CD14-positive monocyte (primary cell): Measurements from ENCODE around the gene WEE2. TPM values are rescaled to one million over a fixed set of nuclear protein-coding genes. Genes with fewer than 3 reads are reported as not detected.

Experiments
- DNase-seq, 3 donors: peaks; one replicate each; pipeline ENCODE4 v3.0.0-alpha.2; 2011 to 2022
- H2AFZ ChIP-seq: 2 replicates; pipeline ENCODE4 v1.6.0; 2012; ENCODE audit warnings: mild to moderate bottlenecking, low read depth, low read length, inconsistent platforms; ENCODE audit not compliant: insufficient read depth, poor library complexity, severe bottlenecking
- H3K27ac ChIP-seq, 2 donors: 1 replicate in 1 of 2; 2 replicates in 1 of 2; pipeline ENCODE4 v1.5.1; 2012 to 2013; ENCODE audit warnings: low read length in 2 of 2, control low read depth in 1 of 2, inconsistent platforms in 1 of 2, low read depth in 1 of 2, mild to moderate bottlenecking in 1 of 2
- H3K27me3 ChIP-seq, 2 donors: one replicate each; pipeline versions ENCODE4 v1.6.0 to v1.6.1; 2011 to 2013; ENCODE audit warnings: low read length in 2 of 2; ENCODE audit not compliant: control insufficient read depth in 2 of 2, insufficient read depth in 2 of 2
- H3K36me3 ChIP-seq, 2 donors: replicated peaks in 1 of 2; 1 replicate in 1 of 2; 2 replicates in 1 of 2; pipeline versions ENCODE4 v1.5.1 to v1.6.1; 2012 to 2013; ENCODE audit warnings: low read length in 2 of 2, control low read depth in 1 of 2, inconsistent platforms in 1 of 2, mild to moderate bottlenecking in 1 of 2; ENCODE audit not compliant: insufficient read depth in 2 of 2, control insufficient read depth in 1 of 2
- H3K4me1 ChIP-seq, 2 donors: 1 replicate in 1 of 2; 2 replicates in 1 of 2; pipeline versions ENCODE4 v1.5.1 to v1.6.1; 2012 to 2013; ENCODE audit warnings: low read length in 2 of 2, control low read depth in 1 of 2, inconsistent platforms in 1 of 2, mild to moderate bottlenecking in 1 of 2, moderate library complexity in 1 of 2; ENCODE audit not compliant: insufficient read depth in 2 of 2, control insufficient read depth in 1 of 2
- H3K4me2 ChIP-seq: replicated peaks from 2 replicates; pipeline ENCODE3; 2012; ENCODE audit warnings: low read length, moderate library complexity, mild to moderate bottlenecking; ENCODE audit not compliant: poor library complexity, severe bottlenecking; ENCODE audit errors: extremely low read depth
- H3K4me3 ChIP-seq, 3 experiments: fragments of 200-600 bp in 1 of 3; sonication (generic) in 1 of 3; replicated peaks in 1 of 3; 1 replicate in 2 of 3; 2 replicates in 1 of 3; pipeline ENCODE4 v1.5.1; 2011 to 2013; ENCODE audit warnings: low read length in 3 of 3, mild to moderate bottlenecking in 3 of 3, control low read depth in 2 of 3, low read depth in 2 of 3, inconsistent platforms in 1 of 3, moderate library complexity in 1 of 3
- H3K79me2 ChIP-seq: 2 replicates; pipeline ENCODE4 v1.6.0; 2012; ENCODE audit warnings: mild to moderate bottlenecking, control low read depth, inconsistent platforms, low read length, moderate library complexity; ENCODE audit not compliant: insufficient read depth
- H3K9ac ChIP-seq: 2 replicates; pipeline ENCODE4 v1.6.0; 2017; ENCODE audit warnings: low read length, mild to moderate bottlenecking; ENCODE audit not compliant: insufficient read depth, poor library complexity, severe bottlenecking
- H3K9me3 ChIP-seq, 2 donors: replicated peaks in 1 of 2; 1 replicate in 1 of 2; 2 replicates in 1 of 2; pipeline versions ENCODE4 v1.5.1 to v1.6.1; 2012 to 2013; ENCODE audit warnings: low read length in 2 of 2, control low read depth in 1 of 2; ENCODE audit not compliant: control insufficient read depth in 1 of 2, insufficient read depth in 1 of 2
- H4K20me1 ChIP-seq: 2 replicates; pipeline ENCODE4 v1.6.0; 2012; ENCODE audit warnings: mild to moderate bottlenecking, low read length, control low read depth, moderate library complexity; ENCODE audit not compliant: insufficient read depth
- H3K27ac Mint-ChIP-seq, 7 donors: one replicate each; pipeline ENCODE4 v1.8.0; 2020; ENCODE audit warnings: mild to moderate bottlenecking in 7 of 7, mixed read lengths in 7 of 7, moderate library complexity in 6 of 7, inconsistent platforms in 2 of 7
- H3K27me3 Mint-ChIP-seq, 3 donors: one replicate each; pipeline ENCODE4 v1.8.0; 2021 to 2022; ENCODE audit warnings: low read depth in 3 of 3, mild to moderate bottlenecking in 3 of 3, mixed read lengths in 3 of 3, moderate library complexity in 3 of 3, inconsistent platforms in 1 of 3
- H3K36me3 Mint-ChIP-seq, 2 donors: one replicate each; pipeline ENCODE4 v1.8.0; 2020; ENCODE audit warnings: mixed read lengths in 2 of 2, inconsistent platforms in 1 of 2, mild to moderate bottlenecking in 1 of 2
- H3K4me1 Mint-ChIP-seq: one replicate; pipeline ENCODE4 v1.8.0; 2020; ENCODE audit warnings: mild to moderate bottlenecking, mixed read lengths
- H3K4me3 Mint-ChIP-seq, 2 donors: one replicate each; pipeline ENCODE4 v1.8.0; 2020; ENCODE audit warnings: mild to moderate bottlenecking in 2 of 2, mixed read lengths in 2 of 2, moderate library complexity in 1 of 2
- H3K9me3 Mint-ChIP-seq, 7 donors: one replicate each; pipeline ENCODE4 v1.8.0; 2020 to 2022; ENCODE audit warnings: mixed read lengths in 7 of 7, mild to moderate bottlenecking in 6 of 7, moderate library complexity in 6 of 7, inconsistent platforms in 2 of 7
- CTCF ChIP-seq: fragments of 200-600 bp; IDR thresholded peaks from one replicate; pipeline ENCODE4 v1.8.0; 2022; ENCODE audit warnings: antibody characterized with exemption, mild to moderate bottlenecking
- WGBS: methylation state at CpG from one replicate; pipeline ENCODE4 v1.1.5; 2013; ENCODE audit warnings: missing lambda C conversion rate; ENCODE audit not compliant: insufficient coverage; 5-methylcytosine and 5-hydroxymethylcytosine counted together
- intact Hi-C, 2 donors: fragments of 100-400 bp; cut with micrococcal nuclease; formaldehyde crosslinking; loops; one replicate each; pipeline versions ENCODE4 v1.15.0 to v1.15.1; 2023
- polyA plus RNA-seq, 3 donors: library from polyadenylated mRNA; depleted of rRNA in 1 of 3; unstranded in 2 of 3; stranded (reverse) in 1 of 3; fragments of 300-500 nt in 2 of 3; fragments of >200 nt in 1 of 3; fragmentation: Illumina TruSeq in 2 of 3; gene quantifications; 1 replicate in 2 of 3; 2 replicates in 1 of 3; pipeline ENCODE4 v1.2.3, GENCODE V29; 2012 to 2021

The WEE2 gene
- polyA plus RNA-seq, 3 donors, result not detected

GRCh38 chr7:141709318-141709717 lies 1.2 kb downstream of the WEE2 start:
- intact Hi-C loops, result loop anchor here in 1 of 2 donors (10.0 kb wide), 1 partner anchor 55 kb away; no protein-coding TSS in a partner anchor
- Mint-ChIP-seq H3K36me3 (no peaks in the 10 kb centered on the region), H3K27me3 (peaks cover 0 to 4% (median 2%) of the 10 kb centered on the region in 3 donors), H3K4me1 (no peaks in the 10 kb centered on the region), H3K9me3 (no peaks in the 10 kb centered on the region), H3K4me3 (no peak overlapping the region), H3K27ac (no peak overlapping the region)
- no peaks in the 10 kb centered on the region for H3K36me3 ChIP-seq
- H3K27me3 ChIP-seq, result no peaks in the 10 kb centered on the region
- no peaks in the 10 kb centered on the region for H3K4me1 ChIP-seq
- no peak for TF ChIP-seq CTCF
- H3K4me3 ChIP-seq, result no peak overlapping the region
- no peak overlapping the region for H3K9ac ChIP-seq
- no peaks in the 10 kb centered on the region for H3K79me2 ChIP-seq
- DNase-seq, result no peak
- WGBS, result no CpG with 5 or more reads among the region's 2 CpGs
- no peak overlapping the region for H3K4me2 ChIP-seq
- H2AFZ ChIP-seq, result no peak overlapping the region
- H3K27ac ChIP-seq, result no peak overlapping the region
- H4K20me1 ChIP-seq, result no peaks in the 10 kb centered on the region
- H3K9me3 ChIP-seq, result no peaks in the 10 kb centered on the region

- Mint-ChIP-seq H3K27ac (no peak overlapping the region), H3K4me1 (no peaks in the 10 kb centered on the region), H3K4me3 (no peak overlapping the region), H3K36me3 (no peaks in the 10 kb centered on the region), H3K27me3 (peaks cover 0 to 2% (median 1%) of the 10 kb centered on the region in 3 donors), H3K9me3 (no peaks in the 10 kb centered on the region)
- WGBS, result 100% methylated on average over 1 of the region's 4 CpGs
- Histone ChIP-seq H3K4me2 (no peak overlapping the region), H2AFZ (no peak overlapping the region), H3K36me3 (no peaks in the 10 kb centered on the region), H3K79me2 (no peaks in the 10 kb centered on the region), H3K27ac (no peak overlapping the region), H3K4me3 (no peak overlapping the region), H4K20me1 (no peaks in the 10 kb centered on the region), H3K9me3 (no peaks in the 10 kb centered on the region), H3K27me3 (no peaks in the 10 kb centered on the region), H3K9ac (no peak overlapping the region), H3K4me1 (no peaks in the 10 kb centered on the region)
- no peak for TF ChIP-seq CTCF
- intact Hi-C loops, result loop anchor here in 1 of 2 donors (10.0 kb wide), 1 partner anchor 55 kb away; no protein-coding TSS in a partner anchor
- no peak for DNase-seq
Measured at GRCh38 chr7:141709749-141710148, 1.6 kb downstream of the WEE2 start.
